ENCODE results near the gene MYO5A. TPM values are rescaled to one million over a fixed set of nuclear protein-coding genes. Genes with fewer than 3 reads are reported as not detected.

The MYO5A gene
- total and polyA plus RNA-seq, 10 of the 15 experiments (the other 5 are each of a cell fraction or from before 2014, with no cell fraction given): 4.2 to 42.9 (median 31.1) TPM

GRCh38 chr15:52331490-52332240 is 197.0 kb downstream of the MYO5A start (continued):
- TF ChIP-seq CTCF (IDR thresholded peaks at IDR 0.05 in 2 of 3, conservative IDR thresholded peaks at IDR 0.05 in 1 of 3; ENCODE audit: control insufficient read depth in 2 of 3, extremely low read depth in 1 of 3, insufficient read depth in 1 of 3, low read depth in 3 of 3, low read length in 3 of 3) (peak; percentile 59 to 90 (median 78)), NFIC (IDR thresholded peaks at IDR 0.05; ENCODE audit: low read depth, low read length) (no peak), RELA (IDR thresholded peaks at IDR 0.05; ENCODE audit: borderline replicate concordance, partially characterized antibody) (no peak), RAD21 (IDR thresholded peaks at IDR 0.05; ENCODE audit: insufficient read depth, low read depth, low read length) (peak; percentile 96), ZZZ3 (IDR thresholded peaks at IDR 0.05; ENCODE audit: control insufficient read depth, insufficient read length, low read depth) (no peak), KAT2A (conservative IDR thresholded peaks at IDR 0.05; ENCODE audit: control insufficient read depth, low read depth, low read length) (no peak), PRDM15 (CRISPR knock-in tag; IDR thresholded peaks at IDR 0.05) (no peak), STAT1 (conservative IDR thresholded peaks at IDR 0.05) (no peak), ZBTB4 (CRISPR knock-in tag; IDR thresholded peaks at IDR 0.05) (no peak), ESRRA (IDR thresholded peaks at IDR 0.05; ENCODE audit: low read length) (no peak), ZNF274 (IDR thresholded peaks at IDR 0.05; ENCODE audit: insufficient read depth, insufficient read length) (no peak), YY1 (IDR thresholded peaks at IDR 0.05; ENCODE audit: low read depth, low read length) (peak; percentile 42; the same call in 1 of the 2 replicates), POU2F2 (IDR thresholded peaks at IDR 0.05; ENCODE audit: borderline replicate concordance, low read depth, low read length) (peak; percentile 46; the same call in 2 of the 3 replicates), MXI1 (IDR thresholded peaks at IDR 0.05; ENCODE audit: low read depth, low read length) (no peak), CHD2 (IDR thresholded peaks at IDR 0.05; ENCODE audit: borderline replicate concordance, low read depth, low read length) (no peak), HDGF (IDR thresholded peaks at IDR 0.05) (peak; percentile 65; the same call in 1 of the 2 replicates), MAX (IDR thresholded peaks at IDR 0.05; ENCODE audit: low read depth, low read length) (no peak), JUNB (IDR thresholded peaks at IDR 0.05) (no peak), CHD1 (IDR thresholded peaks at IDR 0.05; ENCODE audit: low read depth, low read length) (no peak), CREB1 (IDR thresholded peaks at IDR 0.05; ENCODE audit: low read depth) (no peak), JUND (IDR thresholded peaks at IDR 0.05; ENCODE audit: low read depth, low read length) (no peak), ZBED1 (IDR thresholded peaks at IDR 0.05; ENCODE audit: borderline replicate concordance) (no peak)
